GM23338 (cell line): ENCODE results near the gene CAPZB. TPM values are rescaled to one million over a fixed set of nuclear protein-coding genes. Genes with fewer than 3 reads are reported as not detected.
"Not testable (repeated sequence)": the region's sequence is repeated elsewhere in the genome, so short reads cannot be mapped to it uniquely, and the experiment has no call there.

ENCODE experiments used
- ATAC-seq: fragments of 200-7000 bp; cut with Tn5 transposase; 3 replicates; pipeline ENCODE4 v1.9.1; 2020
- DNase-seq: peaks from one replicate; pipeline ENCODE4 v3.0.0-alpha.2; 2015; ENCODE audit warnings: low spot score
- H2AFZ ChIP-seq: fragments of 200-600 bp; sonication (generic); 2 replicates; pipeline ENCODE4 v1.8.0; 2016; ENCODE audit warnings: antibody characterized with exemption, mild to moderate bottlenecking, moderate library complexity
- H3F3A ChIP-seq: fragments of 200-600 bp; sonication (generic); replicated peaks from 2 replicates; pipeline ENCODE4 v1.8.0; 2017; ENCODE audit warnings: antibody characterized with exemption, mixed run types, low read depth
- H3K27ac ChIP-seq: fragments of 200-600 bp; sonication (generic); 2 replicates; pipeline ENCODE4 v1.6.1; 2016; ENCODE audit warnings: low read depth
- H3K27me3 ChIP-seq: fragments of 200-600 bp; sonication (generic); 2 replicates; pipeline ENCODE4 v1.8.0; 2016; ENCODE audit warnings: mild to moderate bottlenecking, mixed run types, moderate library complexity; ENCODE audit not compliant: insufficient read depth
- H3K36me3 ChIP-seq: fragments of 200-600 bp; sonication (generic); 2 replicates; pipeline ENCODE4 v1.8.0; 2016; ENCODE audit warnings: mild to moderate bottlenecking; ENCODE audit not compliant: insufficient read depth
- H3K4me1 ChIP-seq: fragments of 200-600 bp; sonication (generic); 2 replicates; pipeline ENCODE4 v1.8.0; 2016; ENCODE audit warnings: mild to moderate bottlenecking, moderate library complexity; ENCODE audit not compliant: insufficient read depth
- H3K4me2 ChIP-seq: fragments of 200-600 bp; sonication (generic); 2 replicates; pipeline ENCODE4 v1.7.1; 2017; ENCODE audit warnings: mixed run types
- H3K4me3 ChIP-seq: fragments of 200-600 bp; sonication (generic); 2 replicates; pipeline ENCODE4 v1.6.1; 2016; ENCODE audit warnings: mixed run types
- H3K79me2 ChIP-seq: fragments of 200-600 bp; sonication (generic); replicated peaks from 2 replicates; pipeline ENCODE4 v1.8.0; 2017; ENCODE audit warnings: mild to moderate bottlenecking; ENCODE audit not compliant: insufficient read depth
- H3K9me2 ChIP-seq: fragments of 200-600 bp; sonication (generic); 2 replicates; pipeline ENCODE4 v1.8.0; 2017; ENCODE audit not compliant: insufficient read depth
- H4K20me1 ChIP-seq: fragments of 200-600 bp; sonication (generic); replicated peaks from 2 replicates; pipeline ENCODE4 v1.8.0; 2017; ENCODE audit warnings: mild to moderate bottlenecking; ENCODE audit not compliant: insufficient read depth
- H3K27ac Mint-ChIP-seq: 2 replicates; pipeline ENCODE4 v1.8.0; 2020; ENCODE audit warnings: inconsistent platforms, mild to moderate bottlenecking, moderate library complexity, mixed read lengths
- H3K27me3 Mint-ChIP-seq: 3 replicates; pipeline ENCODE4 v1.8.0; 2022; ENCODE audit warnings: low read depth, mild to moderate bottlenecking, moderate library complexity, mixed read lengths, inconsistent platforms; ENCODE audit not compliant: insufficient read depth, poor library complexity
- H3K36me3 Mint-ChIP-seq: 3 replicates; pipeline ENCODE4 v1.8.0; 2021; ENCODE audit warnings: low read depth, mild to moderate bottlenecking, inconsistent platforms, moderate library complexity, mixed read lengths
- H3K4me1 Mint-ChIP-seq: 3 replicates; pipeline ENCODE4 v1.8.0; 2020; ENCODE audit warnings: mild to moderate bottlenecking, inconsistent platforms, mixed read lengths
- H3K4me3 Mint-ChIP-seq: 3 replicates; pipeline ENCODE4 v1.8.0; 2021; ENCODE audit warnings: moderate library complexity, mild to moderate bottlenecking, inconsistent platforms, mixed read lengths
- H3K9me3 Mint-ChIP-seq: 3 replicates; pipeline ENCODE4 v1.8.0; 2020; ENCODE audit warnings: moderate library complexity, mild to moderate bottlenecking, inconsistent platforms, mixed read lengths
- CREB1 ChIP-seq: fragments of 250-450 bp; sonication (Bioruptor Pico); IDR thresholded peaks from 2 replicates; pipeline ENCODE4 v1.5.0; 2020; ENCODE audit warnings: low read depth, mild to moderate bottlenecking, moderate library complexity
- EZH2 ChIP-seq: fragments of 200-600 bp; sonication (generic); IDR thresholded peaks from one replicate; pipeline ENCODE4 v1.8.0; 2017; ENCODE audit warnings: antibody characterized with exemption, mild to moderate bottlenecking, low read depth; ENCODE audit not compliant: unreplicated experiment
- EZH2phosphoT487 ChIP-seq: fragments of 200-600 bp; sonication (generic); IDR thresholded peaks from one replicate; pipeline ENCODE4 v1.8.1; 2018; ENCODE audit warnings: antibody characterized with exemption; ENCODE audit not compliant: unreplicated experiment
- NANOG ChIP-seq: IDR thresholded peaks from 2 replicates; pipeline ENCODE4 v1.6.1; 2016; ENCODE audit warnings: antibody characterized with exemption, borderline replicate concordance
- POLR2AphosphoS5 ChIP-seq: IDR thresholded peaks from 2 replicates; pipeline ENCODE4 v1.6.1; 2016; ENCODE audit warnings: antibody characterized with exemption, low read depth
- STAT1 ChIP-seq: IDR thresholded peaks from one replicate; pipeline ENCODE4 v1.6.1; 2016; ENCODE audit warnings: antibody characterized with exemption; ENCODE audit not compliant: unreplicated experiment
- ZNF114 ChIP-seq: fragments of 250-450 bp; sonication (Bioruptor Pico); IDR thresholded peaks from 2 replicates; pipeline ENCODE4 v1.5.0; 2020; ENCODE audit warnings: mild to moderate bottlenecking, moderate library complexity
- ZNF331 ChIP-seq: fragments of 250-450 bp; sonication (Bioruptor Pico); IDR thresholded peaks from 2 replicates; pipeline ENCODE4 v1.5.0; 2020; ENCODE audit warnings: low read depth, mild to moderate bottlenecking, moderate library complexity
- polyA plus RNA-seq: library from polyadenylated mRNA; unstranded; fragments of >200 nt; fragmentation: Nextera tagmentation; extraction: Ambion mirVana; gene quantifications from 2 replicates; pipeline ENCODE4 v1.2.1, GENCODE V29; 2016
- total RNA-seq: library from RNA; depleted of rRNA; stranded (reverse); fragments of >200 nt; shearing (Covaris generic); gene quantifications from 2 replicates; pipeline ENCODE4 v1.2.3, GENCODE V29; 2014
- TF ChIP-seq, protein P1 (sequence below): fragments of 250-450 bp; sonication (Bioruptor Pico); IDR thresholded peaks from 2 replicates; pipeline ENCODE4 v1.5.0; 2020; ENCODE audit warnings: mild to moderate bottlenecking, moderate library complexity
- TF ChIP-seq, protein P2 (sequence below): IDR thresholded peaks from one replicate; pipeline ENCODE4 v1.6.1; 2018; ENCODE audit warnings: antibody characterized with exemption; ENCODE audit not compliant: unreplicated experiment
- TF ChIP-seq, protein P3 (sequence below): IDR thresholded peaks from 2 replicates; pipeline ENCODE4 v1.6.1; 2016; ENCODE audit warnings: antibody characterized with exemption

Gene CAPZB
- total and polyA plus RNA-seq, 2 experiments from 2014 or later, result 195 to 348 TPM

DNA sequence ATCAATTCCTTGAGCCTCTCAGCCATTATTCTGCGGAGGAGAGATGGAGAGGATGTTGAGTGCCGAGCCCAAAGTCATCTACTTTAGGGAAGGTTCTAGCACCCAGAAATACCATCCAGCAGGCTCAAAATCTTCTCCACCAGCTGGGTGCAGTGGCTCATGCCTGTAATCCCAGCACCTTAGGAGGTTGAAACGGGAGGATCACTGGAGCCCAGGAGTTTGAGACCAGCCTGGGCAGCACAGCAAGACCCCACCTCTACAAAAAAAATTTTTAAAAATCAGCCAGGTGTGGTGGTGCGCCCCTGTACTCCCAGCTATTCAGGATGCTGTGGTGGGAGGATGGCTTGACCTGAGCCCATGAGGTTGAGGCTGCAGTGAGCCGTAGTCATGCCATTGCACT is 39.5 kb upstream of the CAPZB start:
- Mint-ChIP-seq H3K4me1 (no peaks in the 10 kb centered on the region), H3K9me3 (peaks cover 9% of the 10 kb centered on the region), H3K4me3 (no peak overlapping the region), H3K36me3 (0 out of 3 replicates have a peak, but pooled peaks cover 4% of the 10 kb centered on the region), H3K27me3 (peaks cover 5% of the 10 kb centered on the region), H3K27ac (no peak overlapping the region)
- Histone ChIP-seq H3F3A (no peaks in the 10 kb centered on the region), H3K27ac (no peak overlapping the region), H3K79me2 (no peaks in the 10 kb centered on the region), H3K9me2 (no peaks in the 10 kb centered on the region), H3K27me3 (no peaks in the 10 kb centered on the region), H2AFZ (no peak overlapping the region), H3K36me3 (no peaks in the 10 kb centered on the region), H3K4me1 (no peaks in the 10 kb centered on the region), H3K4me2 (no peak overlapping the region), H3K4me3 (no peak overlapping the region), H4K20me1 (no peaks in the 10 kb centered on the region)
- ATAC-seq (no peak), DNase-seq (no peak)
- TF ChIP-seq NANOG (no peak), STAT1 (no peak), EZH2phosphoT487 (no peak), EZH2 (no peak), CREB1 (CRISPR knock-in tag) (no peak), POLR2AphosphoS5 (no peak), ZNF331 (CRISPR knock-in tag) (no peak), ZNF114 (no peak)
- TF ChIP-seq, protein P1, sequence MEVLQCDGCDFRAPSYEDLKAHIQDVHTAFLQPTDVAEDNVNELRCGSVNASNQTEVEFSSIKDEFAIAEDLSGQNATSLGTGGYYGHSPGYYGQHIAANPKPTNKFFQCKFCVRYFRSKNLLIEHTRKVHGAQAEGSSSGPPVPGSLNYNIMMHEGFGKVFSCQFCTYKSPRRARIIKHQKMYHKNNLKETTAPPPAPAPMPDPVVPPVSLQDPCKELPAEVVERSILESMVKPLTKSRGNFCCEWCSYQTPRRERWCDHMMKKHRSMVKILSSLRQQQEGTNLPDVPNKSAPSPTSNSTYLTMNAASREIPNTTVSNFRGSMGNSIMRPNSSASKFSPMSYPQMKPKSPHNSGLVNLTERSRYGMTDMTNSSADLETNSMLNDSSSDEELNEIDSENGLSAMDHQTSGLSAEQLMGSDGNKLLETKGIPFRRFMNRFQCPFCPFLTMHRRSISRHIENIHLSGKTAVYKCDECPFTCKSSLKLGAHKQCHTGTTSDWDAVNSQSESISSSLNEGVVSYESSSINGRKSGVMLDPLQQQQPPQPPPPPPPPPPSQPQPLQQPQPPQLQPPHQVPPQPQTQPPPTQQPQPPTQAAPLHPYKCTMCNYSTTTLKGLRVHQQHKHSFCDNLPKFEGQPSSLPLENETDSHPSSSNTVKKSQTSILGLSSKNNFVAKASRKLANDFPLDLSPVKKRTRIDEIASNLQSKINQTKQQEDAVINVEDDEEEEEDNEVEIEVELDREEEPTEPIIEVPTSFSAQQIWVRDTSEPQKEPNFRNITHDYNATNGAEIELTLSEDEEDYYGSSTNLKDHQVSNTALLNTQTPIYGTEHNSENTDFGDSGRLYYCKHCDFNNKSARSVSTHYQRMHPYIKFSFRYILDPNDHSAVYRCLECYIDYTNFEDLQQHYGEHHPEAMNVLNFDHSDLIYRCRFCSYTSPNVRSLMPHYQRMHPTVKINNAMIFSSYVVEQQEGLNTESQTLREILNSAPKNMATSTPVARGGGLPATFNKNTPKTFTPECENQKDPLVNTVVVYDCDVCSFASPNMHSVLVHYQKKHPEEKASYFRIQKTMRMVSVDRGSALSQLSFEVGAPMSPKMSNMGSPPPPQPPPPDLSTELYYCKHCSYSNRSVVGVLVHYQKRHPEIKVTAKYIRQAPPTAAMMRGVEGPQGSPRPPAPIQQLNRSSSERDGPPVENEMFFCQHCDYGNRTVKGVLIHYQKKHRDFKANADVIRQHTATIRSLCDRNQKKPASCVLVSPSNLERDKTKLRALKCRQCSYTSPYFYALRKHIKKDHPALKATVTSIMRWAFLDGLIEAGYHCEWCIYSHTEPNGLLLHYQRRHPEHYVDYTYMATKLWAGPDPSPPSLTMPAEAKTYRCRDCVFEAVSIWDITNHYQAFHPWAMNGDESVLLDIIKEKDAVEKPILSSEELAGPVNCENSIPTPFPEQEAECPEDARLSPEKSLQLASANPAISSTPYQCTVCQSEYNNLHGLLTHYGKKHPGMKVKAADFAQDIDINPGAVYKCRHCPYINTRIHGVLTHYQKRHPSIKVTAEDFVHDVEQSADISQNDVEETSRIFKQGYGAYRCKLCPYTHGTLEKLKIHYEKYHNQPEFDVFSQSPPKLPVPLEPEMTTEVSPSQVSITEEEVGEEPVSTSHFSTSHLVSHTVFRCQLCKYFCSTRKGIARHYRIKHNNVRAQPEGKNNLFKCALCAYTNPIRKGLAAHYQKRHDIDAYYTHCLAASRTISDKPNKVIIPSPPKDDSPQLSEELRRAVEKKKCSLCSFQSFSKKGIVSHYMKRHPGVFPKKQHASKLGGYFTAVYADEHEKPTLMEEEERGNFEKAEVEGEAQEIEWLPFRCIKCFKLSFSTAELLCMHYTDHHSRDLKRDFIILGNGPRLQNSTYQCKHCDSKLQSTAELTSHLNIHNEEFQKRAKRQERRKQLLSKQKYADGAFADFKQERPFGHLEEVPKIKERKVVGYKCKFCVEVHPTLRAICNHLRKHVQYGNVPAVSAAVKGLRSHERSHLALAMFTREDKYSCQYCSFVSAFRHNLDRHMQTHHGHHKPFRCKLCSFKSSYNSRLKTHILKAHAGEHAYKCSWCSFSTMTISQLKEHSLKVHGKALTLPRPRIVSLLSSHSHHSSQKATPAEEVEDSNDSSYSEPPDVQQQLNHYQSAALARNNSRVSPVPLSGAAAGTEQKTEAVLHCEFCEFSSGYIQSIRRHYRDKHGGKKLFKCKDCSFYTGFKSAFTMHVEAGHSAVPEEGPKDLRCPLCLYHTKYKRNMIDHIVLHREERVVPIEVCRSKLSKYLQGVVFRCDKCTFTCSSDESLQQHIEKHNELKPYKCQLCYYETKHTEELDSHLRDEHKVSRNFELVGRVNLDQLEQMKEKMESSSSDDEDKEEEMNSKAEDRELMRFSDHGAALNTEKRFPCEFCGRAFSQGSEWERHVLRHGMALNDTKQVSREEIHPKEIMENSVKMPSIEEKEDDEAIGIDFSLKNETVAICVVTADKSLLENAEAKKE (CRISPR knock-in tag), result no peak
- TF ChIP-seq, protein P2, sequence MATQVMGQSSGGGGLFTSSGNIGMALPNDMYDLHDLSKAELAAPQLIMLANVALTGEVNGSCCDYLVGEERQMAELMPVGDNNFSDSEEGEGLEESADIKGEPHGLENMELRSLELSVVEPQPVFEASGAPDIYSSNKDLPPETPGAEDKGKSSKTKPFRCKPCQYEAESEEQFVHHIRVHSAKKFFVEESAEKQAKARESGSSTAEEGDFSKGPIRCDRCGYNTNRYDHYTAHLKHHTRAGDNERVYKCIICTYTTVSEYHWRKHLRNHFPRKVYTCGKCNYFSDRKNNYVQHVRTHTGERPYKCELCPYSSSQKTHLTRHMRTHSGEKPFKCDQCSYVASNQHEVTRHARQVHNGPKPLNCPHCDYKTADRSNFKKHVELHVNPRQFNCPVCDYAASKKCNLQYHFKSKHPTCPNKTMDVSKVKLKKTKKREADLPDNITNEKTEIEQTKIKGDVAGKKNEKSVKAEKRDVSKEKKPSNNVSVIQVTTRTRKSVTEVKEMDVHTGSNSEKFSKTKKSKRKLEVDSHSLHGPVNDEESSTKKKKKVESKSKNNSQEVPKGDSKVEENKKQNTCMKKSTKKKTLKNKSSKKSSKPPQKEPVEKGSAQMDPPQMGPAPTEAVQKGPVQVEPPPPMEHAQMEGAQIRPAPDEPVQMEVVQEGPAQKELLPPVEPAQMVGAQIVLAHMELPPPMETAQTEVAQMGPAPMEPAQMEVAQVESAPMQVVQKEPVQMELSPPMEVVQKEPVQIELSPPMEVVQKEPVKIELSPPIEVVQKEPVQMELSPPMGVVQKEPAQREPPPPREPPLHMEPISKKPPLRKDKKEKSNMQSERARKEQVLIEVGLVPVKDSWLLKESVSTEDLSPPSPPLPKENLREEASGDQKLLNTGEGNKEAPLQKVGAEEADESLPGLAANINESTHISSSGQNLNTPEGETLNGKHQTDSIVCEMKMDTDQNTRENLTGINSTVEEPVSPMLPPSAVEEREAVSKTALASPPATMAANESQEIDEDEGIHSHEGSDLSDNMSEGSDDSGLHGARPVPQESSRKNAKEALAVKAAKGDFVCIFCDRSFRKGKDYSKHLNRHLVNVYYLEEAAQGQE, result no peak
- TF ChIP-seq, protein P3, sequence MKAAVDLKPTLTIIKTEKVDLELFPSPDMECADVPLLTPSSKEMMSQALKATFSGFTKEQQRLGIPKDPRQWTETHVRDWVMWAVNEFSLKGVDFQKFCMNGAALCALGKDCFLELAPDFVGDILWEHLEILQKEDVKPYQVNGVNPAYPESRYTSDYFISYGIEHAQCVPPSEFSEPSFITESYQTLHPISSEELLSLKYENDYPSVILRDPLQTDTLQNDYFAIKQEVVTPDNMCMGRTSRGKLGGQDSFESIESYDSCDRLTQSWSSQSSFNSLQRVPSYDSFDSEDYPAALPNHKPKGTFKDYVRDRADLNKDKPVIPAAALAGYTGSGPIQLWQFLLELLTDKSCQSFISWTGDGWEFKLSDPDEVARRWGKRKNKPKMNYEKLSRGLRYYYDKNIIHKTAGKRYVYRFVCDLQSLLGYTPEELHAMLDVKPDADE, result no peak

DNA sequence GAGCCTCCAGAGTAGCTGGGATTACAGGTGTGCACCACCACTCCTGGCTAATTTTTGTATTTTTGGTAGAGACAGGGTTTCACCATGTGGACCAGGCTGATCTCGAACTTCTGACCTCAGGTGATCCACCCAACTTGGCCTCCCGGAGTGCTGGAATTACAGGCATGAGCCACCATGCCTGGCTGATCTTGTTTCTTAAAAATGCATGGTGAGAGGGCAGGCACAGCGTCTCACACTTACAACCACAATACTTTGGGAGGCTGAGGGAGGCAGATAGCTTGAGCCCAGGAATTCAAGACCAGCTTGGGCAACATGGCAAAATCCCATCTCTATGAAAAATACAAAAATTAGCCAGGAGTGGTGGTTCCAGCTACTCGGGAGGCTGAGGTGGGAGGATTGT is 37.2 kb upstream of the CAPZB start:
- H3K36me3 ChIP-seq, H3K4me1 ChIP-seq, DNase-seq, H3K4me3 ChIP-seq, H3K9me3 Mint-ChIP-seq, H3K27me3 ChIP-seq, H3K36me3 Mint-ChIP-seq, H3K27ac ChIP-seq, ATAC-seq, H3K27ac Mint-ChIP-seq, H3F3A ChIP-seq, H3K79me2 ChIP-seq, H4K20me1 ChIP-seq, H3K27me3 Mint-ChIP-seq, H3K9me2 ChIP-seq, H3K4me3 Mint-ChIP-seq, H2AFZ ChIP-seq, H3K4me2 ChIP-seq, H3K4me1 Mint-ChIP-seq: not testable (repeated sequence)
